ENCODE results near the gene FTO.

FTO gene

DNA sequence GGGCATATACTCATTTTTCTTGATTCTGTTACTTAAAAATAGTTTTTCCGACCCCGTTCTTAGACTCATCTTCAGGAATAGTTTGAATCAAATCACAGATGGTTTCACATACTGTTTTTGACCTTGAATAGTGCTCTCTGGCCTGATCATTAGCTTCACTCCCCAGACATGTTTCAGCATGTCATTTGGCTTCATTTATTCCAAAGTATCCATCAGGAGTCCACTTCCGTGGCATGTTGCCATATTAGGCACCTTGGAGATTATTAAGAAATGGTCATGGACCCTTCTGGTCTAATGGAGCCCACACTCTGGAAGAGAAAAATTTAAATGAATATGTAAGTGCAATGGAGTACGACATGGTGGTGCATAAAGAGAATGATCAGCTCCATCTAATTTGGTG lies 222.3 kb downstream of the FTO start:
- DNase-seq (ENCODE audit: extremely low read depth, low read depth), result no peak
- no peak for TF ChIP-seq CTCF (IDR thresholded peaks at IDR 0.05; ENCODE audit: low read depth, low read length)

DNA sequence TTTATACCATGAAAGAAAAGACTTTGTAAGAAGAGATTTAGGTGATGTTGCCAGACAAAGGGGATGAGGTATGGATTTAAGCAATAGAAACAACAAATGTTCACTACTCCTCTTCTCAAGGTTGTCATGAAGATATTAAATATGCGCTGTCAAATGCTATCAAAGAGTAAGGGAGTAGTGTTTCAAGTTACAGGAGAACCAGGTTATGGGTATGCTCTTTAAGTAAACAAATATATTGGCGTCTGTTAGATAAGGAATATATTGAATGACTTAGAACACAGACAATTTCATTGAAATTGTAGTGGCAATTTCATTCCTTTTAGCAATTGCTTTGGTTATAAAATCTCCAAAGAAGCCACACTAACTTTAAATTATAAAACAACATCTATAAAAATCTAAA lies 229.0 kb downstream of the FTO start:
- TF ChIP-seq CTCF (IDR thresholded peaks at IDR 0.05; ENCODE audit: low read depth, low read length), result no peak
- DNase-seq (ENCODE audit: extremely low read depth, low read depth), result no peak

GRCh38 chr16:53933407-53933806 lies 229.5 kb downstream of the FTO start:
- TF ChIP-seq CTCF (IDR thresholded peaks at IDR 0.05; ENCODE audit: low read depth, low read length), result no peak
- DNase-seq (ENCODE audit: extremely low read depth, low read depth), result no peak

DNA sequence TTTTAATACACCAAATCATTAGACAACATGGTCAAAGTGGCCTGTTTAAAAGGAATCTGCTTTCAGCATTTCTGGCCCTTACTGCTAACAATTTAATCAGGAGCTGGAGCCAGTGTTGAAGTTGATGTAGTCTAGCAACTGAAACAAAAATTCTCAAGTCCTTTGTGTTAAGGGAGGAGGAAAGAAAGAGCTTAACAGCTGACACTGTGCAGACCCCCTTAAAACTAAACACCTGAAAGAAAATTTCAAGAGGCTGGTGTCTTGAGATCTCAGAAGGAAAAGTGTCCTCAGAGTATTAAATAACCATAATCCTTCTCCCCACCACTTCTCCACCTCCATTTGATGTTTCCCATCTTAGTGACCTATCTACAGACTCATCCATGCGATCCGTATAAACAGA lies 232.1 kb downstream of the FTO start:
- no peak for TF ChIP-seq CTCF (IDR thresholded peaks at IDR 0.05; ENCODE audit: low read depth, low read length)
- no peak for DNase-seq (ENCODE audit: extremely low read depth, low read depth)

GRCh38 chr16:53936529-53936928 lies 232.6 kb downstream of the FTO start:
- no peak for DNase-seq (ENCODE audit: extremely low read depth, low read depth)
- TF ChIP-seq CTCF (IDR thresholded peaks at IDR 0.05; ENCODE audit: low read depth, low read length), result no peak

DNA sequence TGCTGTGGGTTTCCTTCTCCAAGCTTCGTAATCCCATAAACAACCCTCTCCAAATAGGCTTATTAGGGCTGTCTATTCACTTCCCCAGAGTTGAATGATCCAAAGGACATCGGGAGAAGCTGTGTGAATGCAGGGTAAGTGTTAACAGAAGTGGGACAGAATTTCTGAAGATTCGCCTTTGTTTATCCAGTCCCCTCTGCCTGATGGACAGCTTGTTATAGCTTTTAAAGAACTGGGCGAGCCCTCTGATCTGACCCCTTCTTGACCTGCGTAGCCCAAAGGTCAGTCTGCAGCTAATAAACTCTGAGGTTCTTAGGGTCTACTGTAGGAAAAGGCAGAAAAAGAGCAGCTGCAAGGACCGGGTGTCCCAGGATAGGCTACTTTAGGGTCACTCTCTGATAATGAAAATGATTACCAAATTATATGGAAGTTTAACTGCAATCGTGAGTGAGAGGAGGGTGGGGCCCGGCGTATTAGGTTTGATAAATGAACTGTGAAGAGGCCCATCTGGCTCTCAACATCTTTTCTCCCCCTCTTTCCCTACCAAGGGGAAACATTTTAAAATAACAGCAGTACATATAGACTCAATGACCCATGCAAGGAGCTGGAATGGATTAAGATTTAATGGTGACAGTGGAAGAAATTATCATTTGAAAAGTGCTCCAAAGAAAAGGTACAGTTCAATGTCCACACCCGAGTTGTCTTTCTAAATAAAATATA lies 233.4 kb downstream of the FTO start:
- no peak for TF ChIP-seq CTCF (IDR thresholded peaks at IDR 0.05; ENCODE audit: low read depth, low read length)
- DNase-seq (ENCODE audit: extremely low read depth, low read depth), result no peak

DNA sequence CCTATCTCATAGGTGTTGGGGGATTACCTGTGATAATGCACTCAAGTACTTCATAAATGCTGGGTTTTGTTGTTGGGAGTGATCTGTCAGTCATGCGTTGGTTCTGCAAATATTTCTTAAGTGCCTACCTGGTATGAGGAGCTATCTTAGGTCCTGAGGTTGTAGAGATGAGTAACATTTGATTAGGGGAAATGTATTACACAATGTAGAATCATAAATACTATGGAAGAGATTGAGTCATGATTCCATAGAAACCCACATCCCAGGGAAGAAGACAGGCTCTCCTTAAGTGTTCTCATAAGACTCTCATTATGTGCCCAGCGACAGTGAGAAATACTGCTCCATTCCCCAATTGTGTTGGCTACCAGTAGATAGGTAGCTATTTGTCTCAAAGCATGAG lies 240.1 kb downstream of the FTO start:
- no peak for TF ChIP-seq CTCF (IDR thresholded peaks at IDR 0.05; ENCODE audit: low read depth, low read length)
- DNase-seq (ENCODE audit: extremely low read depth, low read depth), result no peak
